NCI-H1694 treated with DMSO at 0.1 percent for 48 hours (cell line): Measurements from ENCODE around the gene PHF21B.
A peak's percentile ranks its signal among the peaks of the same experiment; 100 is the strongest.
"Not testable (repeated sequence)": the region's sequence is repeated elsewhere in the genome, so short reads cannot be mapped to it uniquely, and the experiment has no call there.

Source experiments
- DNase-seq: peaks from one replicate; lab custom pipeline; 2025; lab: John Stamatoyannopoulos, UW

The PHF21B gene

DNA sequence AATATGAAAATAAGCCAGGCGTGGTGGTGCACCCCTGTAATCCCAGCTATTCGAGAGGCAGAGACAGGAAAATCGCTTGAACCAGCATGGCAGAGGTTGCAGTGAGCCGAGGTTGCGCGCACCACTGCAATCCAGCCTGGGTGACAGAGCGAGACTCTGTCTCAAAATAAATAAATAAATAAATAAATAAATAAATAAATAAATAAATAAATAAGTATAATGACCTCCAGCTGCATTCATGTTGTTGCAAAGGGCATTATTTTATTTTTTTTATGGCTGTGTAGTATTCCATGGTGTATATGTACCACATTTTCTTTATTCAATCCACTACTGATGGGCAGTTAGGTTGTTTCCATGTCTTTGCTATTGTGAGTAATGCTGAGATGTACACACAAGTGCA lies 48.1 kb downstream of the PHF21B start:
- DNase-seq, result not testable (repeated sequence)

DNA sequence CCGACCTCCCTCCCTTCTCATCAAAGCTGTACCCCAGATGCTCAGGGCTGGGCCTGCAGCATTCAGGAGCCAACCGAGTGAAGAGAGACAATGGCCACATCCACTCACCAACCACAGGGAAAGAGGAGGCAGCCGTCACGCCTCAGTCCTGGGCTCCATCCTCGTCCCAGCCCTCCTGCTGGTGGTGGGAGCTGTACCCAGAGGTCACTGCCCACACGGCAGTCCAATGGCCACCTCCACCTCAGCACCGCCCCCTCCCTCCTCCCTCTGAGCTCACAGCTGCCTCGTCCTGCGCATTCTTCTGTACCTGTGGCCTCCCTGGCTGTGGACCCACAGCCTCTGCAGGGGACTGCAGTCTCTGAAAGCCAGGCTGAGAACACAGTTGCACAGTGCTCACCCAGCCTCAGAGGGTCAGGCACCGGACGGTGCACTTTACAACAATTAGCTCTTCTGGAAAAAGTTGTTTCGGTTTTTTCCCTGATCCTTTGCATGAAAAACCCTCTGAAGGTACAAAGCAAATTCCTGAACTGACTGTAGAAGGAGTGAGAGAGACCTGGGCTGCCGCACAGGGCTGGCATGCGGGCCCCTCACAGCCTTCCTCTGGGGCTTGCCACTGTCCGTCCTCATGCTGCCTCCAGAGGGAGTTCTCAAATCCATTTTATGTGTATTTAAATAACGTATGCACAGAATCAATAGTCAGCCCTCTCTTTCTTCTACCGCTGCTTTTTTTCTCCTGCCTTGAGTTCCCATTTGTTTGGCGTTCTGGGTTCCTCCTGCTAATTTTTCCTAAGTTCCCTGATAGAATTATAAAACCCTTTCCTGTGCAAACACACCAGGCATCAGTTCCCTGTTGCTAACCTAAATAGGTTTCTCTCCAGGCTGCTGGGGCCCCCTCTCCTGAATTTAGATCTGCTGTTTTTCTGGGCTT lies 52.7 kb downstream of the PHF21B start:
- peak; percentile 20 for DNase-seq

DNA sequence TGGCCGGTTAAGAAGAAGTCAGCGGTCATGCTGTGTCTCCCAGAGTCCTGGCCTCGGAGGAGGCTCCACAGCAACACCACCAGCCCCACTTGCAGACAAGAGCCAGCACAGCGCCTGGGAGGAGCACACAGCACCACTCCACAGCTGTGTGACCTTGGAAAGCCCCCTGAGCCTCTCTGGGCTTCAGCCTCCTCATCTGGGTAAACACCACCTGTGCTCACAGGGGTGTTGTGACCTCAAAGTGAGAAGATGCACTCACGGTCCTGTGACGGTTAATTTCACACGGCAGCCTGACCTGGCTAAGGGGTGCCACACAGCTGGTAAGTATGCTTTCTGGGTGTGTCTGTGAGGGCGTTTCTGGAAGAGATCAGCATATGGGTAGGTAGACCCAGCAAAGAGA lies 54.7 kb downstream of the PHF21B start:
- no peak for DNase-seq

DNA sequence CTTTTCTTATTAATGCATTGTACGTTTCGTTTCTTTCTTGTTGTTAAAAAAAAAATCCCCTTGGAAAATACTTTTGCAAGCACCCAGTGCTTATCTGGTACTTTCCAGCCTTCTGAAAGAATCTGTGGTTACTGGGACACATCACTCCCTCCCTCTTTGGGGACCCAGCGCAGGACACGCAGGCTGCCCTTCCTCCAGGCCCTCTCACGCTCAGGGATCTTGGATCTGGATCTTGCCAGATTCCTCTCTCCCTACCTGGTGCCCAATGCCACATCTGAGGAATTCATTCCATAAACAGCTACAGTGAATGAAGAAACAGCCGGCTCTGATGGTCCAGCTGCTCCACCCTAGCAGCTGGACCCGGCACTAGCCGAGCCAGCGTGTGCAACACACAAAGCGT lies 55.7 kb downstream of the PHF21B start:
- DNase-seq, result no peak

DNA sequence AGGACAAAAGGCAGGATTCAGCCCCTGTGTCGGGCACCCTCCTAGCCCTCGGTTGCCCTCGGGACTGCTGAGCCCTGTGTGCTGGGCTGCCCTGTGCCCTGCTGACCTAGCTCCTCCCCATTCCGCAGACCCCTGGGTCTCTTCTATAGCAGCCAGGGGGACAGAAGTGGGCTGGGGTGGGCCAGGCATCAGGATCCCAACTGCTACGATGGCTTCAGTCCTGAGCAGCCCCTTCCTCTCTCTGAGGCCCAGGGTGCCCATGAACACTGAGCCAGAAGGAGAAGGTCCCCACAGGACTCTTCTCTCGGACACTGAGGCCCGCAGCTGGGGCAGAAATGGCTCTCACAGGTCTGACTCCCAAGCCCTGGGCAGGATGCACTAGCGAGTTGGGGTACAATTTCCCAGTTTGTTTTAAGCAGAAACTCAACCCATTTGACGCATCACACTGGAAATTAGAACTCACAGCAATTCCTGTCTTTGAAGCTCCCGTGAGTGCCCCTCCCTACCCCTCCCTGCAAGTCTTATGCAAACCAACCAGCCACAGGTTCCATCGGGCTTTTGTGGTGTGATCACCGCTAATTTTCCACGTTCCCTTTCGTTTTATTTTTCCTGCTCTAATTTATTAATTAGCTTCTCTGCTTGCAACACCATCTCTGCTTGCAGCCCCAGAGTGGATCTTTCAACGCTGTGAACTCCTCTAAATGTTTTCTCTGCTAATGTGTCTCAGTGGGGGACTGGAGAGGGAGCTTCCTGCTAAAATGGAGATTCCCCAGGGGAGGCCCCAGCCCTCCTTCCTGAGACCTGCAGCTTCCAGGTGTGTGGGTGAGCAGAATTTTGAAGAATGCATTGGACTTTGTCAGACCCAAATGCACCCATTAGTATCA lies 56.7 kb downstream of the PHF21B start:
- DNase-seq, result no peak

DNA sequence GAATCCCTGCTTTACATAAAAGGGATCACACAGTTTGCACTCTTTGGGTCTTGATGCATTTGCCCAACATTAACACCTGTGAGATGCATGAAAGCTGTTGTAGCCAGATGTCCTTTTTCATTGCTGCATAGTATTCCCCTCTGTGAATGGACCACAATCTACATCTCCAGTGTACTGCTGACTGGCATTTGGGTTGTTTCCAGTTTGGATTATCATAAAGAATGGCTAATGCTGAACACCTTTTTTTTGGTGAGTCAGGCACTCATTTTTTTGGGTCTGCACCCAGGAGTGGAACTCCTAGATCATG lies 58.3 kb downstream of the PHF21B start:
- no peak for DNase-seq

DNA sequence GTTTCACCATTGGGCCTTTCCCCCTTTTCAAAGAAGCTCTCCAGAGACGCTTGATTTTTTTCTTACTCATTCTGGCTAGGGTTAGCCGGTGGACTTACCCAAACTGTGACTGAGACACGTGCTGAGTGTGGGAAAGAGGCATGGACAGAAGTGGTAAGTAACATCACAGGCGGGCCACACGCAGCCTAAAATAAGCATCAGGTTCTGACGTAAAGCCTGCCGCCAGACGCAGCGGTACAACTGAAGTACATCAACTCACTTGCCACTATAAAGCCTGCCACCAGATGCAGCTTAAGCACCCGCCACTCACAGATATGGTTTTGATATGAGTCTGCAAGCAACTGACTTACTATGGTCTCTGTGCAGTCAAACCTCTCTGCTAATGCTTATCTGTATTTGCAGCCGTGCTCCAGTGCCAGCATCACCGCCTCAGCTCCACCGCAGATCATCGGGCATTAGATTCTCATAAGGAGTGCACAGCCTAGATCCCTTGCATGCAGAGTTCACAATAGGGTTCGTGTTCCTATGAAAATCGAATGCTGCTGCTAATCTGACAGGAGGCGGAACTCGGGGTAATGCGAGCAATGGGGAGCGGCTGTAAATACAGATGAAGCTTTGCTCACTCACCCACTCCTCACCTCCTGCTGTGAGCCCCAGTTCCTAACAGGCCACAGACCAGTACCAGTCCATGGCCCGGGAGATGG lies 58.8 kb downstream of the PHF21B start:
- no peak for DNase-seq

DNA sequence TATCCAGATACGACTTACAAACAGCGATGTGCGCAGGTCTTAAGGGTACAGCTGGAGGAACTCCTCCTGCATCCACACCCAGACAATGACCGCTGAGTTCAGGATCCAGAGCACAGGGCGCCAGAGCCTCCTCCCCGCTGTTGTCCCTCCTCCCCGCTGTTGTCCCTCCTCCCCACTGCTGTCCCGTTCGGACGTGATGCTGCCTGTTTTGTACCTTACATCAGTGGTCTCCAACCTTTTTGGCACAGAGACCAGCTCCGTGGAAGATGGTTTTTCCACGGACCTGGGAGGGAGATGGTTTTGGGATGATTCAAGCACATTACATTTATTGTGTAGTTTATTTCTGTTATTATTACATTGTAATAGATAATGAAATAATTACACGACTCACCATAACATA lies 62.0 kb downstream of the PHF21B start:
- DNase-seq, result no peak

DNA sequence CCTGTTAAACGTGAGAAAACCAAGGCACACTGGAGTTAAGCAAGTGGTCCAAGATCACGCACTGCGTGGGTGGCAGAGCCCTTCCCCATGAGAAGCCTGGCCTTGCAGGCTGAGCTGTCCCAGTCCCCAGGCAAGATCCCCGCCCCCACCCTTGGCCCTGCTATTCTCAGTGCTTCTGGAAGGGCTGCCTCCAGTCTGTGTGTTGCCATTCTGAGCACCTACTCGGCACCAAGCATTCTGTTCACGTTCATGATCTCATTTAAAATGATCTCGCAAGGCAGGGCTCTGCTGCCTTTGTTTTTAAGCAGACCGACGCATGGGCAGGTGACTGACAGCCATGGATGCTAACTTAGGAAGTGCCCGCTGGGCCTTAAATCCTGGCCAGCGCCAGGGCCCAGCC lies 62.8 kb downstream of the PHF21B start:
- no peak for DNase-seq

DNA sequence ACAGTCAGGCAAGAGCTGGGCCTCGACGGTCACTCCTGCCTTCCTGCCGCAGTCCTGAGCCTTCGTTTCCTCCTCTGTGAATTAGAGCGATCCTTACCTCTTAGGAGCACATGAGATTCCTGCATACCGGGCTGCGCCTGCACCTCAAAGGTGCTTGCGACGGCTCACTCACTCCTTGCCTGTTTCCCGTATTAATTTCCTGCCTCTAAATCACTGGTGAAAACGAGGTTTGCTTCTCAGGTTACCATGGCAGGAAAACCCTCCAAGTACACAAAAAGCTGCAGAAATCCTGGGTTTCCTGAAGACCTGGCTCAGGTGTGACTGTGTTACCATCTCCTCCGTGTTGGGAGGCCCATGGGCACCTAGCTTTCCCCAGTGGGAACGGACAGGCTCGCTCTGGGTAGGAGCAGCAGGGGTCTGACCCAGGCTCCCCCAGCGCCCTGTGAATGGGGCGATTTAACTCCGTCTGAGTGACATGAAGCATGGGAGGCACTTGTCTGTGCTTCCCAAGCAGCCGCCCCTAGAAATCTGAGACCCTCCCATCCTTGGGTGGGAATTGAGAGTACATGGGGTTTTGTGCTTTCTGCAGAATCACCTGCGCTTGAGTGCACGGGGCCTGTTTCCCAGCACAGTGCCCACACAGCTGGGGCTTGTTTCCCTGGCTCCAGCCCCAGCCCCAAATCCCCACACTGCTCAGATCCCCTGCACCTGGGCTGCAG lies 64.8 kb downstream of the PHF21B start:
- no peak for DNase-seq

DNA sequence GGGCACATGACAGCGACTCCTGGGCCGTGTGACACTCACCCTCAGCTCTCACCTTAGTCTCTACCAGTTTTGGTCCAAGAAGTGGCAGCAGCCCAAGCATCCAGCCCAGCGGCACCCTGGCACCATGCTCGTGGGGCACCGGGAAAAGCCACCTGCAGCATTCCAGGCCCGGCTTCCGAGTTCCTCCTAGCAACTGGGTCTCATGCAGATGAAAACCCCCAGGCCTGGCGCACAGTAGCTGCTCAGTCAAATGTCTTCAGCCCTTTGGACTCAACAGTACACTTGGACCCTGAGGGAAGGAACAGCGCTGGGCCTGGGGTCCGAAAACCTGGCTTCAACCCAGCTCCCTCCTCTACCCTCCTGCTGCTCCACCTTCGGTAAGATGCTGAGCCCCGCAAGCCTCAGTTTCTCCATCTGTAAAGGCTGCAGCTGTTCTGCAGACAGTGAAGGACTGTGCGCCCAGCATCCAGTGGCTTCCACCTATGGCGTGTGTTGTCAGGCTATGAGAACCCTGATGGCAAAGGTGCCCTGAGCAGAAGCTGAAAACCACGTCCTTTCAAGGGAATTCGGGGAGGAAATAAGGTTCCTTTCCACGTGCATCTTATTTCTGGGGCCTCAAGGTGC lies 66.0 kb downstream of the PHF21B start:
- DNase-seq, result no peak

DNA sequence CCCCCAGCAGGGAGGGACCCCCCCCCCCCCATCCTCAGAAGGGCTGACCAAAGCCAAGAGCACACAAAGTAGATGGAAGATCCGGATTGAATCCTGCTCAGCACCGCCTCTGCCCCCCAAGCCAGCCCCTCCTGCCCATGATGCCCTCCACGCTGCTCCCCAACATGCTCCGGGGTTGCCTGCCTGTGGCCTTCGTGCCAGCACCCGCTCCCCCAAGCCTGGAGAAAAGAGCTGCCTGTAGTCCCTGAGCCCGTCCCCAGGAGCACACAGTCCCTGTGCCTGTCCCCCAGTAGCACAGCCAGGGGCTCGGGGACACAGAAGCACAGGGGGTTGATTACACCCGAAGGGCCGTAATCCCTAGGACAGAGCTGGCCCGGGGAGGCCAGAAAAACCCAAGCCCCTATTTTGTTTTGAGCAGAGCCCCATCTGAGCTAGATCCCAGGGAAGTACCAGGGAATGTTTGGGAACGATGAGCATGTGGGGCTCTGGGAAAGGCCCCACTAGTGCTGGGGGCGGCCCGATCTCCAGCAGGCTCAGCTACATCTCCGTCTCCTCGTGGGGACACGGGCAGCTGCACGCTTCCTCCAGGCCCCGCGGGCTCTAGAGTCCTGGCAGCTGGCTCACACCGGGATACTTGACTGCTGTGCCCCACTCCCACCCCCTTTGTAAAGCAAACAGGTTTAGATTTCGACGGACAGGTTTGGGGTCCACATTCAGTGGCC lies 66.7 kb downstream of the PHF21B start:
- no peak for DNase-seq

DNA sequence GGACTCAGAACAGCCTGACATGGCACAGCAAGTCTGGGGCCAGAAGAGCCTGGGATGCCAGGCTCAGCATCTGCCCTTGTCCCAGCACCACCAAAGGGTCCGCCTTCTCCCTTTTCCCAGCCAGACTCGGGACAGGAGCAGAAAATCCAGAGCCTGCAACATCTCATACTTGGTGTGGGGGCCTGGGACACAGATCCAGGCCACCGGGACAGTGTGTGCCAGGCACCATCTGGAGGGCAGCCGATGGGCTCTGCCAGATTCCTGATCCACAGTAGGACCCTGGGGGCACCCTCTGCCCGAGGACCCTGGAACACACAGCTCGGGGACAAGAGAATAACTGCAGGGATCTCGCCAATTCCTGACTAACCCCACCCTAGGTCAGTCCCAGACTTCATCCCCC lies 67.7 kb downstream of the PHF21B start:
- no peak for DNase-seq

DNA sequence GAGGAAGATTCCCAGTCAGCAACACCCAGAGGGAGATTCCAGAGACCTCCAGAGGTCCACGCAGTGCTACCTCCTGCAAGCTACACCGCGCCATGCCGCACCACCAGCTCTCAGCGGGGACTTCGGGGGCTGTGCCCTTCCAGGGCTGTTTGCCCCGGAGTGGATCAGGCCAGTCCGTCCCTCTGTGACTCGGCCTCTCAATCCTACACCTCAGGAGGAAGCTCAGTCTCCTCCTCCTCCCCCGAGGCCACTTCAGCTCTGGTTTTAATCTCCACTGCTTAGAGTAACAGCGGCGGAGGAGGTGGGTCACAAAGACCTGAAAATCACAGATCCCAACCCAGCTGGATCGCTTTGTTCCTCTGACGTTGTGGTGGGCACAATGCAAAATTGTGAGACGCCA lies 68.6 kb downstream of the PHF21B start:
- no peak for DNase-seq

DNA sequence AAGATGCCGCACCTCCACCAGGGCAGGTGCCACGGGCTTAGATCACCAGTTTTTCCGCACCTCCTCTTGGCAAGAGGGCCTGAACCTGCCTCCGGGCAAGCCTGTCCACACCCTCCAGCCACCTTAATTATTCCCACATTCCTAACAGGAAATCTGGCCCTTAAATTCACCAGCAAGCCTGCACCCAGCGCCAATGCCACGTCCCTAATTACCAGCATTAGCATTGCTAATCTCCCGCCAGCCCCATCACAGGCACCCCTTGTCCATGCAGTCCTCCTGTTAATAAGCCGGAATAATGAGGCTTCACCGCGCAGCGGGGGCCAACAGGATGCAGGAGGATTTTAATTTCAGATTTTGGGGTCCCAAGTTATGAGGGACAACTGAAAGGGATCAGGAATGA lies 69.7 kb downstream of the PHF21B start:
- no peak for DNase-seq

DNA sequence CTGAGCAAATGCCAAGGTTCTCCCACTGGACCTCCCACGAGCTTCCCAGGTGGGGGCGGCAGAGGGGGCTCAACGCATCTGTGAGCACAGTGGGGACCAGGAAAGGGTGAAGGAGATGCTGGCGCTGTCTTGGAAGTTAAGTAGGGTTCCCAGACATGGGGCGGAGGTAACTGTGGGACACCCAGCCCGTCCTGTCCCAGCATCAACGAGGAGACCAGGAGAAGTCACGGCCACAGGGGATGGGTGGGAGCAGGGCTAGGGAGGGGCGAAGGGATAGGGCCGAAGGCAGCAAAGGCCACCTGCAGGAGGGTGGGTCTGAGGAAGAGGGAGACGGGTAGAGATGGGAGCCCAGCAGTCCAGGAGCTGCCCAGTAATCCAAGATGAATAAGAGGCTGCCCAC lies 70.4 kb downstream of the PHF21B start:
- no peak for DNase-seq

DNA sequence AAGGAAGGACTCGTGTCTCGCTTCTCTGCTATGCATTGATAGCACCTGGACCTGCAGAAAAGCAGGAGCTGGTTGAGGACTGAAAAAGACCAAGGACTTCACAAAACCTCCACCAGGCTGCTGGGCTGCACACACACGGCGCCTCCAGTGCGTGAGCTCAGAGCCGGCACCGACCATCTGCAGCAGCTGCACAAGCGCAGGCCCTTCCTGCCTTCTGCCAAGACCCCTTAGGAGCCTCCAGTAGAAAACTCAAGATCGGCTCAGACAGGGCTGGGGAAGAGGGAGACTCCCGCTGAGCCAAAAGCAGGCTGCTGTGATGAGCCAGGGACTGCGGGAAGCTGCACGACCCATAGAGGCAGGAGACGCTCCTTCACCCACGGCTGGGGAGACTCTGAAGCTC lies 70.9 kb downstream of the PHF21B start:
- DNase-seq, result no peak

DNA sequence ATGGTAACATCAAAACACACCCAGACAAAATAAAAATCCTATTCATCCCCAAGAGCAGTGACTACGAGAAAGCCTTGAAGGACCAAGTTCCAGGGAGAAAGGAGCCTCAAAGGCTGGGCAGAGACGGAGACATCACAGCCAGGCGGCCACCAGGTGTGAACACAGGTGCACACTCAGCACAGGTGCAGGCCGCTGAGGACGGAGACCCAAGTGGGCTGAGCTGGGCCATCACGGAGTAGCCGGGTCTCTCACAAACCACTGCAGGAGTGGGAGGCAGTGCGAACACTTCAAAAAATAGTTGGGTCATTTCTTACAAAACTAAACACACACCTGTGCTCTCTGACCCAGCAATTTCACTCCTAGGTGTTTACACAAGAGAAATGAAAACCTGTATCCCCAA lies 72.6 kb downstream of the PHF21B start:
- no peak for DNase-seq

DNA sequence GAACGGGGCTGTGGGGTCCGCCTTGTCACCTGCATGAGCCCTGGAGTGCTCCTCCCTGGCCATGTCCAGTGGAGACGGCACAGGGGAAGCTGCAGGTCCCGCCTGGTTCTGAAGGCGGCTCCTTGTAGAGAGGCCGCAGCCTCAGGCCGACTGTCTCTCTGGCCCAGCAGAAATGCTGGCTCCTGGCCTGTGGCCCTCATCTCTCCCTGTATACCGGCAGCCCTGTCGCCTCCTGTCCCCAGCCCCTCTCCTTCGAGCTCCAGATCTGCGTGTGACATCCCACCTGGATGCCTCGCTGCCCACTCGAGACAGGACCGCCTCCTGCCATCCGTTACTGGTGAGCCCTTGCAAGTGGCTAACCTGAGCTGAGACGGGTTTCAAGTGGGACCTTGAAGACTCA lies 73.6 kb downstream of the PHF21B start:
- no peak for DNase-seq

DNA sequence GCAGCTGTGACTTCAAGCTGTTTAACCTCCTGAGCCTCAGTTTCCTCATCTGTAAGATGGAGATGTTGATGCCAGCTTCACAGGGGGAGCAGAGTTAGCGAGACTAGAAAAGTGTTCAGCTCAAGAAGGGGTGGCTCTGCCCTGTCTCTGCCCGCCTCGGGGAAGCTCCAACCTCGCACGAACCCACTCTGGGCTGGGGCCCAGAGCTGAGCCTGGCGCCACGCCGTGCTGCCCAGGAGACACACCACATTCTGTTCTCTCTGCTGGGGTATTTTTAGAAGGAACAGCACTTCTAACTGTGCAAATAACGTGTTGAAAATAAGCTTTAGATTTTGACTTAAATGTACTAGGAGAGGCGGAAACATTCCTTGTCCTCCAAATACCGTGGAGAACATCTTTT lies 74.1 kb downstream of the PHF21B start:
- DNase-seq, result no peak

DNA sequence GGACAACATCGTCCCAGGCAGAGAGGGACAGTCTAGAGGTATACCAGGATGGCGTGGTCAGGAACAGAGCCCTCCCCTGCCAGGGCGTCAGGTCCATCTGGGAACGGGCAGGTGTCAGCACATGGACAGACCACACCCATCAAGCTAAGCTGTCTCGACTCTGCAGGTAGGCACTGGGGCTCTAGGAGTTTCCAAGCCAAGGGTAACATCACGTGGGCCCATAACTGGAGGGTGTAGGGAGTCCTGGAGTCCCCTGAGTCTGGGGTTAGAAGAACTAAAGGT lies 75.4 kb downstream of the PHF21B start:
- no peak for DNase-seq
